ENCODE data around the gene PRIMA1.

GRCh38 chr14:93825235-93825553 lies 36.9 kb upstream of the PRIMA1 start:
- no peak for TF ChIP-seq CTCF (IDR thresholded peaks at IDR 0.05)
- no peak for TF ChIP-seq POLR2A (IDR thresholded peaks at IDR 0.05)

Measured in tibial nerve (tissue), 3 donors.